Mucosa of stomach (tissue), 1 donor: ENCODE measurements around the gene FAM180A.

ENCODE experiments used
- H3K27me3 ChIP-seq: one replicate; pipeline ENCODE4 v1.7.0; 2013; ENCODE audit warnings: mild to moderate bottlenecking, low read length; ENCODE audit not compliant: control insufficient read depth, insufficient read depth
- H3K36me3 ChIP-seq: one replicate; pipeline ENCODE4 v1.7.0; 2013; ENCODE audit warnings: low read length; ENCODE audit not compliant: control insufficient read depth, insufficient read depth
- H3K4me1 ChIP-seq: one replicate; pipeline ENCODE4 v1.7.0; 2013; ENCODE audit warnings: mild to moderate bottlenecking, low read length; ENCODE audit not compliant: control insufficient read depth, insufficient read depth
- H3K4me3 ChIP-seq: one replicate; pipeline ENCODE4 v1.7.0; 2013; ENCODE audit warnings: low read length
- H3K9ac ChIP-seq: one replicate; pipeline ENCODE4 v1.7.0; 2013; ENCODE audit warnings: mild to moderate bottlenecking, low read length, moderate library complexity
- H3K9me3 ChIP-seq: one replicate; pipeline ENCODE4 v1.7.0; 2013; ENCODE audit warnings: mild to moderate bottlenecking, low read length, moderate library complexity; ENCODE audit not compliant: control insufficient read depth
- donor health status: Pancreatic carcinoma.

The FAM180A gene

DNA sequence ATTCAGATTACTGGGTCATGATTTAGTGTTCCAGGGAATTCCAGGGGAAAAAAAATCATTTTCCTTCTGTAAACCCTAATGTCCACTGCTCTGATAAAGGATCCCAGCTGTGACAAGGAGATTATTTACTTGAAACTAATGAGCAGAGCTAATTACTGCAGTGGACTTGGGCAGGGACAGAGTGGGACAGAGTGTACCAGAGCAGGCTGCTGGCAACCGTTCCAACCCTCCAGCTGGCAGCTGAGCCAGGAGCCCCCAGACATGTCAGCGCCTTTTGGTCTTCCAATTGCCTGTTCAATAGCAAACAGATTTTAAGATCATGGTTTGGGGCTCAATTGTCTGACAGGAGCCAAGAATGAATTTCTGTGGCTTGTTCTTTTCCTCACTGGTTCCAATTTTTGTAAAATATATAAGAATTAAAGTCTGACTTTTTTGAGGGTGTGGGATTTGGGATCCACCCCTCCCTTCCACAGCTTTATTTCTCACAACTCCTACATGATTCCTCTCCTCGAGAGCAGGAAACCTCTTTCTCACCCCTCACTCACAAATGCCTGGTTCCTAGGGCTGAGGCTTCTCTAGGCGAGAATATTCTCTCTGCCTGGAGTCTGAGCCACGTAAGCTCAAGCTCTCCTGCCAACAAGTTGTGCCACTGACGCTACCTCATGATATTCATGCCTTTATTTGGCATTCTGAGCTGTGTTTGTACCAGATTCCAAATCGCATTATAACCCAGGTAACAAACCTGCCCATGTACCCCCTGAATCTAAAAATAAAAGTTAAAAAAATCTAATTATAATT is 20.6 kb upstream of the FAM180A start:
- Histone ChIP-seq H3K9me3 (no peaks in the 10 kb centered on the region), H3K4me3 (no peak overlapping the region), H3K27me3 (no peaks in the 10 kb centered on the region), H3K36me3 (no peaks in the 10 kb centered on the region), H3K4me1 (peaks cover 18% of the 10 kb centered on the region), H3K9ac (no peak overlapping the region)

DNA sequence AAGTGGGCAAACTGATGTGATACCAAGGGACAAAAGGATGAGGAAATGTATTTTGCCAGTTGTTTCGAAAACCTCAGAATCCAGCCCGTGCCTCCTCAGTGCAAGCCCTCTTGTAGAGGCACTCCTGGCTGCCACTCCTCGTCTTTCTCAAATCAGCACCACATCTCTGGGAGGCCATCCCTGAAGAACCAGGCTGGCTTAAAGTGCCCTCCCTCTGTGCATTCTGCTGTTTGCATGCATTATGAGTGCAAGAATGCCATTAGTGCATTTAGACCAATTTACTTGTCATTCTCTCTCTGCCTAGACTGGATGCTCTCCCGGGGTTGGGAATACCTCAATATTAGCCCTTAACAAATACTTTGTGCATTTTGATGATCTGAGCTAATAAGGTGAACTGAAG is 19.9 kb upstream of the FAM180A start:
- Histone ChIP-seq H3K9ac (no peak overlapping the region), H3K9me3 (no peaks in the 10 kb centered on the region), H3K27me3 (no peaks in the 10 kb centered on the region), H3K4me3 (no peak overlapping the region), H3K36me3 (no peaks in the 10 kb centered on the region), H3K4me1 (peaks cover 11% of the 10 kb centered on the region)

- peaks cover 6% of the 10 kb centered on the region for H3K4me1 ChIP-seq
- H3K36me3 ChIP-seq = no peaks in the 10 kb centered on the region
- H3K9me3 ChIP-seq = no peaks in the 10 kb centered on the region
- no peaks in the 10 kb centered on the region for H3K27me3 ChIP-seq
- H3K9ac ChIP-seq = no peak overlapping the region
- H3K4me3 ChIP-seq = no peak overlapping the region
Observed at GRCh38 chr7:135768064-135768463, 19.5 kb upstream of the FAM180A start.

- no peaks in the 10 kb centered on the region for H3K27me3 ChIP-seq
- no peaks in the 10 kb centered on the region for H3K4me1 ChIP-seq
- H3K36me3 ChIP-seq = no peaks in the 10 kb centered on the region
- no peak overlapping the region for H3K9ac ChIP-seq
- no peaks in the 10 kb centered on the region for H3K9me3 ChIP-seq
- H3K4me3 ChIP-seq = no peak overlapping the region
Observed at GRCh38 chr7:135763261-135763660, 14.6 kb upstream of the FAM180A start.

DNA sequence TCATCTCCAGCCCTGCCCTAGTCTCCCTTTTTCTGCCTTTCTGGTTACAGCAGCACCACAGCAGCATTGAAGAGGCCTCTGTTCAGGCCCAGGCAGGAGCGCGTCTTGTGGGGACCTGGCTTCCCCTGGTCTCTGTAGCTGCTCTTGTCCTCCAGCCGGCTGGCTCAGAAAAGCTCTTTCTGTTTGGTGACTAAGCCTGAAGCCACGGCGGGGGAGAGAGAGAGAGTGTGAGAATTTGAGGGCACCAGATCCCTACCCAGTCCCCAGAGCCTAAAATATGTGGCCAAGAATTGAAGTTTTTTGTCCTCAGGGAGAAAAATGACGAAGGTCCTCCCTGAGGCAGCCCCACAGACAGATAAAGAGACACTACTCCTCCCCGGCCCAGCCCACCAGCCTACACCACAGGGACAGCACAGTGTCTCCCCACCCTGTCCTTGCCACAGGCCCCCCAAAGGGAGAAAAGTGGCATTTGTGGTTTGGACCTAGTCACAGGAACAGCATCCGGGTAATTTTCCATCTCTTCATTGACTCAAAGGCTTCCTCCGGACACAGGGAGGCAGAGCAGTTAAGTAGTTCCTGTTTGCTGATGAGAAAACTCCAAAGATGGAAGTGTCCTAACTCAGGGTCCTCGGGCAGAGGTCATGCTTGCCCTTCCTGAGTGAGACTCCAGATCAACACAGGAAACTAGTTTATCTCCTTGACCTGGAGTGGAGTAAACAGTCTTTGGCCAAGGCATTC is 13.3 kb upstream of the FAM180A start:
- Histone ChIP-seq H3K4me3 (no peak overlapping the region), H3K4me1 (no peaks in the 10 kb centered on the region), H3K9me3 (no peaks in the 10 kb centered on the region), H3K9ac (no peak overlapping the region), H3K36me3 (no peaks in the 10 kb centered on the region), H3K27me3 (no peaks in the 10 kb centered on the region)

DNA sequence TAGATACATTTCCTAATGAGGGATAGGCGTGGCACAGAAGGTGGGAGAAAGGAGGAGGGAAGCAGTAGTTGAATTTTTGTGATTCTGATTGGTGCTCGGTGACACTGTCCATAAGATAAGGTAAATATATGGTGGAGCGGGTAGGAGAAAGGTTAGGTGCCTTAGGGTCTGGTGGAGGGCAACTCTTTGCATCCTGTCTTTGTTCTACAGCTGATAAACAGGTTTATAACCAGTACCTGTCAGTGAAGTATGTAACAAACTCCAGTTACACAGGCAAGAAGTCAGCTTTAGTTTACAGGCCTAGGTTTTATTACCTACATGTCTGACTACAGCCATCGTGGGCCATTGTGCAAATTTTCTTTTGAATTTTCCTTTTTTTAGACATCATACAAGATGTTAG is 10.9 kb upstream of the FAM180A start:
- Histone ChIP-seq H3K4me3 (no peak overlapping the region), H3K36me3 (no peaks in the 10 kb centered on the region), H3K9ac (no peak overlapping the region), H3K27me3 (no peaks in the 10 kb centered on the region), H3K4me1 (no peaks in the 10 kb centered on the region), H3K9me3 (no peaks in the 10 kb centered on the region)

DNA sequence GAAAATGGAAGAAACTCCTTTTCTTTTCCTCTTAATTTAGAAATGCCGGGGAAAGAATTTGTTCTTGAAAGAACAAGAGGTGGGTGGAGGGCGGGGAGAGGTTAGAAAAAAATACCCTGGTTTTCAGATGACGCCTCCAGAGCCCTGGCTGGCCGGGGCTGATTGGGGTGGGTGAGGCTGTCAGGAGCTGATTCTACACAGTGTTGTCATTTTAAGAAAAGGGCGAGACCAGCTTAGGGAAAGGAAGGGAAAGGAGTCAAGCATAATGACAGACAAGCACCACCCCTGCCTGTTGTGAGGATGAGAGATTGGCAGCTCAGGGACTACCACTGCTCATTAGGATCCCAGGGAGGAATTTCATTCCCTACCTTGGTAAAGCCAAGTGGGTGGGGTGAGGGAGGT is 9.9 kb upstream of the FAM180A start:
- H3K4me1 ChIP-seq = no peaks in the 10 kb centered on the region
- H3K9ac ChIP-seq = no peak overlapping the region
- H3K9me3 ChIP-seq = no peaks in the 10 kb centered on the region
- no peak overlapping the region for H3K4me3 ChIP-seq
- no peaks in the 10 kb centered on the region for H3K27me3 ChIP-seq
- H3K36me3 ChIP-seq = no peaks in the 10 kb centered on the region

DNA sequence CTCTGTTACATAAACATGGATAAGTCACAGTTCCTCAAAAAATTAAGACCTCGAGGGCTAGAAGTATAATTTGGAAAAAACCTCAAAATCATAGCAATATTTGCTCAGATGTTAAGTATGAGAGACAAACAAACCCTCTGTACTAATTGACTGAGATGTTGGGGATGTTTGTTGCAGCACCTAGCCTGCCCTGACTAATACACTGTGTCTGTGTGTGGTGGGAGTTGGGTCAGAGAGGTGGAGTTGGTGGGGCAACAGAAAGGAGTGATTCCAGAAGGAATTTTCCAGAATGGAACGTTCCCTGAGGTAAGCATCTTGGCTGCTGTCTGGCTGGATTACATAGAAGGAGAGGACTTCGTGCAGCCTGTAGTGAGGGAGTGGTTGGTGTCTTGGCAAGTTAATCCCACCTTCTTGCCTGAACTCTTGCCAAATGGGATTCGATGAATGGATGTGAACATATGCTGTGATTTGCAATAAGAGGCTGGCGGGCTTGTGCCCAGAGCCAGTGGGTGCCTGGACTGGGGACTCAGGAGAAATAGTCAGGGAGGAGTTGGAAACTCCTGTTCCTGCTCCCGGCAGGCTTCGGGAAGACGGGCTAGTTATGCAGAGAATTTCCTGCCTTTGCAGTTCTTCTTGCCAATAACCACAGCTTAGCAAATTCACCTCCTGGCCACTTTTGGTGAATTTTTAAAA is 9.3 kb upstream of the FAM180A start:
- H3K4me1 ChIP-seq = no peaks in the 10 kb centered on the region
- H3K27me3 ChIP-seq = no peaks in the 10 kb centered on the region
- H3K9ac ChIP-seq = no peak overlapping the region
- H3K9me3 ChIP-seq = no peaks in the 10 kb centered on the region
- no peaks in the 10 kb centered on the region for H3K36me3 ChIP-seq
- no peak overlapping the region for H3K4me3 ChIP-seq

DNA sequence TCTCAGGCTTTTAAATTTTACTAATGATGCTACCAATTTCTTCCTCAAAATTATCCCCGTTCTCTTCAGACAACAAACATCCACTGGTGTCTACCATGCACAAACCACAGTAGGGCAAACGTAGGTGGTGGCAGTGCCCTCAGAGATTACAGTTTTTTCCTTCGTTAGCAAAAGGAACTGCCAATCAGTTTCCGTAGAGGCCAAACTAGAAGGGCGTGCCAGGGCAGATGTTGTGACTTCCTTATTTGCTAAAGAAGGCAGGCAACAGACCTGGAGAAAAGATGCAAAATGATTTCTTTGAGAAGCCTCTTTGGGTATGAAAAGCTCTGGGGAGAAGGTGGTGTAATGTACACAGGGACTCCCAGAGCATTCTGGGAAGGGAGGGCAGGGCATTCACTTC is 7.6 kb upstream of the FAM180A start:
- no peaks in the 10 kb centered on the region for H3K9me3 ChIP-seq
- no peak overlapping the region for H3K4me3 ChIP-seq
- H3K36me3 ChIP-seq = no peaks in the 10 kb centered on the region
- H3K4me1 ChIP-seq = no peaks in the 10 kb centered on the region
- H3K27me3 ChIP-seq = no peaks in the 10 kb centered on the region
- no peak overlapping the region for H3K9ac ChIP-seq

DNA sequence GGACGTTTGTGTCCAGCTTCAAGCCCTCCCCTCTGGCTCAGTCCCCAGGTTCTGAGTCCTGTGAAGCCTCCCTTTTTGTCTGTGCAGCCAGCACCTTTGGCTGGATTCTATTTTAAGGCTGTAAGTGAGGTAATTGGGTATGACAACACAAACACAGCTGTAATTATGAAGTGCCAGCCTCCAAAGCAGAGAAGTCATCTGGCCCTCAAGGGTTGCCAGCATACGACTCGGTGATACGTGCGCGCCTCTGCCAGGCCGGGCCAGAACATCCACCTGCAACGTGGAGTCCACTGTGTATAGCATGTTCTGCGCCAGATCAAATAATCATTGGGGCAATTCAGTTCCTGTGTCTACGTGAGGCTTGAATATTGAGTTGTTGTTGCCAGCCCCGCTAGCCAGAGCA is 6.7 kb upstream of the FAM180A start:
- Histone ChIP-seq H3K9ac (no peak overlapping the region), H3K9me3 (no peaks in the 10 kb centered on the region), H3K36me3 (no peaks in the 10 kb centered on the region), H3K4me1 (no peaks in the 10 kb centered on the region), H3K27me3 (no peaks in the 10 kb centered on the region), H3K4me3 (no peak overlapping the region)

DNA sequence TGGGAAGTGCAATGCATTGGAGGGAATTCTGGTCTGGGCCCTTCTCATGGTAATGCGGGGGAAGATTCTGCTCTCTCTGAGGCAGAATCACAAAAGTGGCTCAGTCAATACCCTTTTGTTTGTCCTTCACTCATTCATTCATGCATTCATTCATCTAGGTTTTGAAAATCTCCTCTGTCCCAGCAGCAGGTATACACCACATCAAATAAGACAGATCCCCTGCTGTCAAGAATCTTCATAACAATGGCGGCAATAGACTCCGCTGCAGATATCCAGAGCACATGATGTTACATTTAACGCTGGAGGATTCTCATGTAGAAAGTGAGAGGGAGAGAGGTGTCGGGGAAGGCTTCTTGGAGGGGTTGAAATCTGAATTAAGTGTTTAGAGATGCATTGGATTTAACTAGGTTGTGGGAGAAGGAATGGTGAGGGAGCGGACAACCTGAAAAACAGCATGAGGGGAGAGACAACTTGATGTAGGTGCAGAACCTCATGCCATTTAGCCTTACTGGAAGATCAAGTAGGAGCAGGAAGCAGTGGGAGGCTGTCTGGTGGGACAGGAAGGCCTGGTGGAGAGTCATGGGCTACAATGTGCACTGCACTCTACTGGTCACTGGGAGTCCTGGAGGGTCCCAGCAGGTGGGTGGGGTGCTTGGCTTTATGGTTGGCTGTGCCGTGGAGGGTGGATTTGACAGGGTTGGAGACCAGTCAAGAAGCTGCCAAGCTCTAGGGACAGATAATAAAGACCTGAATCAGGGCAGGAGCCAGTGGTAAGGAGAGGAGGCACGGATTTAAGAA is 5.2 kb upstream of the FAM180A start:
- no peaks in the 10 kb centered on the region for H3K36me3 ChIP-seq
- no peaks in the 10 kb centered on the region for H3K4me1 ChIP-seq
- H3K27me3 ChIP-seq = no peaks in the 10 kb centered on the region
- no peaks in the 10 kb centered on the region for H3K9me3 ChIP-seq
- no peak overlapping the region for H3K9ac ChIP-seq
- no peak overlapping the region for H3K4me3 ChIP-seq
